ENCODE measurements around the gene NFAM1.
A peak's percentile ranks its signal among the peaks of the same experiment; 100 is the strongest.

The NFAM1 gene

GRCh38 chr22:42358643-42359558 lies 73.3 kb downstream of the NFAM1 start:
- DNase-seq (ENCODE audit: low spot score), result no peak

DNA sequence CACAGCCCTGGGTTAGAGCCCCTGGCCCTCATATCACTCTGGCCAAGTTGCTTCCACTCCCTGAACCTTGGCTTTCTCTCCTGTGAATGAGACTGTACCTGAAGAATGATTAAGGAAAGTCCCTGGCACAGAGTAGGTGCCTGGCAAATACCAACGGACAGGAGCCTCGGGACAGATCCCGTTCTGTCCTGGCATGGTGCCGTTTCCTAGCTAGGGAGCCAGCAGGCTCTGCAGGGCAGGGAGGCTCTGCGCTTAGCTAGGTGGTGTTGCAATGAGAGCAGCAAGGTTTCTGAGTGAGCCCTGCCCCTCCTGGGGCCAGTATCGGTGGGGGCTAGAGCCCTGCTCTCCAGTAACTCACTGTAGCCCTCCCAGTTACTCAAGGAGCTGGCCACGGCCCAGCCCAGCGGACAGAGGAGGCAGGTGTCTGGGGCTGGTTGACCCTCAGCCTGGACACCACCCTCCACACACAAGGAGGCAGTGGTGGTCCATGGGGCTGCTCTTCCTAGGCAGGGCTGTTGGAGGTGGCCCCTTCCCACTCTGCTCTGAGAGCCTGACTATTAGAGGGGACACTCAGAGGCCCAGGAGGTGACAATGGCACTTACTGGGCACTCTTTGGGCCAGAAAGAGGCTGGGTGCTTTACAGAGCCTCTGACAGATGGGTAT lies 74.4 kb downstream of the NFAM1 start:
- DNase-seq (ENCODE audit: low spot score), result no peak

DNA sequence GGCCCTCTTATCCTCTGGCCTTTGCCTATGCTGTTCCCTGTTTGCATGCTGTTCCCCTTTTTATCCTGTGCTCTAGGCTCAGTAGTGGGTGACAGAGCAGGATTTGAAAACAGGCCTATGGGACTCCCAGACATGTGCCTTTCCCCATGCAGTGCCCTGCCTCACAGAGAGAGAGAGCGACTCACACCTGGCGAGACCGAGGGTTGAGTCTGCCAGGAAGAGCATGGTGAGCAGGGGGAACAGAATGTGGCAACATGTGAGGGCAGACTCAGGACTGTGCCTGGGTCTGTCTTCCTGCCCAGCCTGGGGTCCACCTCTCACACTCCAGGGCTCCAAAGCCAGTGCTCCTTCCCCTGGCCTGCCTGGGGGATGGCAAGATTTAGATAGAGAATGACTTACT lies 75.0 kb downstream of the NFAM1 start:
- no peak for DNase-seq (ENCODE audit: low spot score)

DNA sequence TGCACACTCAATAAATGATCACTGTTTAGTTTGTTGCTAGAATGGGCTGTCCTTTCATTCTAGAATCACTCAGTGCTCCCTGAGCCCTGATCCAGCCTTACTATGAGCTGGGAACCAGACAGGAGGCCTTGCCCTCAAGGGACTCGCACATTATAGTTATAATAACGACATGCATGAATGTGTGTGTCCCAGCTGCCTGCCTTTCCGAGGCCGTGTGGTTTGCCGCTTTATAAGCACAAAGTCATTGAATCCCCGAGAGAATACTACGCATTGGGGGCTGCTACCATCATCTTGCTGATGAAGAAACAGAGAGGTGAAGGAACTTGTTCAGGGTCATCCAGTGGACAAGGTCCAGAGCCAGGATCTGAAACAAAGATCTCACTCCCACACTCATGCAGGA lies 75.7 kb downstream of the NFAM1 start:
- no peak for DNase-seq (ENCODE audit: low spot score)

DNA sequence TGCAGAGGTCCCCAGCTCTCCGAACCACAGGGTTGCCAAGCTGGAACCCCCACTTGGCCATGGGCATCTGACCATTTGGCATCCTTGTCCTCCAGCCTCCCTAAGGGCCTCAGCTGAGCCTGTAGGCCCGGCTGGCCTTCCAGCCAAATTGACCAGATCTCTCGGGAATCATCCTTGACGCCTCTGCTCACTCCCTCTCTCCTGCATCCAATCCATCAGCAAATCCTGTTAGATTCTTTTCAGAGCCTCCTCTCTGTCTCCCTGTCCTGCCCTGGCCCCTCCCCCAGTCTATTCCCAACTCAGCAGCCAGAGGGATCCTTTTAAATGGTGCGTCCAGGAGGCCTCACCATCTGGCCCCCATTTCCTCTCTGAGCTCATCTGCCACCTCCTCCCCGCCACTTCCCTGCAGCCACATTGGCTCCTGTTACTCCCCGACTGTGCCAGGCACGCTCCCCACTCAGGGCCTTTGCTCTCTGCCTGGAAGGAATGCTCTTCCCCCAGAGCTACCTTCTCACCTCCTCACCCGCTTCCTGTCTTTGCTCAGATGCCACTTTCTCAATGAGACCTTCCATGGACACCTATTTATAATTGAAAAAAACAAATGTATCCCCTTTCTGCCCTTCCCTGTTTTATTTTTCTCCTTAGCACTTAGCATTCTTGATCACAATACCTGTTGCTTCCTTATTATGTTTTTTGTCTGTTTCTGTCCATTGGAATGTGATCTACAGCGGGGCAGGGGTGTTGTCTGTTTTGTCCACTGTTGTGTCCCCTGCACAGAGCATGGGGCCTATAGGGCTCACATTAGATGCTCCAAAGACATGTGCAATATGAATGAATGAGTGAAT lies 78.1 kb downstream of the NFAM1 start:
- DNase-seq (ENCODE audit: low spot score), result peak; percentile 62

GRCh38 chr22:42350373-42350772 lies 81.8 kb downstream of the NFAM1 start:
- DNase-seq (ENCODE audit: low spot score), result no peak

DNA sequence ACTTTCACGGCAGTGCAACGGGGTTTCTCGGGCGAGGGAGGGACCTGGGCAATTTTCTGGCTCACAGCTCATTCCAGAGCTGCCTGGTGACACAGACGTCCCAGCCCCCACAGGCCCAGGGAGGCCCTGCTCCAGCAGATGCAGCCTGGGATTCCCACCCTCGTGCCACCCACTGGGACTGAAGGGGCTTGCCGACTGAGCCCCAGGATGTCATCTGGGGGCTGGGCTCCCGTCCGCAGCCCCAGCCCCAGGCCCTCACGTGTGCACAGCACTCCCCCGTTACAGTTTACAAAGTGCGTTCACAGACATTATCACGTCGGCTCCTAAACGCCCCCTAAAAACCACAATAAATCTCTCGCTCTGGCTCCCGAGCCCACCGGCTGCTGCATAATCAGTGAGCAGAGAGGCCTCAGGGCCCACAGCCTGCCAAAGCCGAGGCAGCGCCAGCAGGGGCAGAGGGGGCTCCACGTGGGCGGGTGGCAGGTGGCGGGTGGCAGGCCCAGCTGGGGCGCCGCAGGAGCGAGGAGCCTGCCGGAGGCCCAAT lies 84.8 kb downstream of the NFAM1 start:
- no peak for DNase-seq (ENCODE audit: low spot score)

DNA sequence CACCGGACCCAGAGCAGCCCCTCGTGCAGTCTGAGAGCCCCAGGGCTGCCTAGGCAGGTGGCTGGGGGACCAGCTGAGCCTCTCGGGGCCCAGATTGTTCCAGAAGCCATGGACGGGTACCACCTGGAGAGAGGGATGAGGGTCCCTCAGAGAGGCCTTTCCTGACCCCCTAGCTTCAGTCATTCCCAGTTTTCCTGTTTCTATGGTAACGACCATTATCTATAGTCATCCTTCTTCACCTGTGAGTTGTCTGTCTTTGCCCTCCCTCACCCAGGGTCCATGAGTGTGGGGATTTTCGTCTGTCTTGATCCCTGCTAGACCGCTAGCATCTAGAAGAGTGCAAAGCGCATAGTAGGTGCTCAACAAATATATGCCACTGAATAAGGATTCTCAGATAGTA lies 85.5 kb downstream of the NFAM1 start:
- DNase-seq (ENCODE audit: low spot score), result no peak

- no peak for DNase-seq (ENCODE audit: low spot score)
Observed at GRCh38 chr22:42345458-42345857, 86.7 kb downstream of the NFAM1 start.

DNA sequence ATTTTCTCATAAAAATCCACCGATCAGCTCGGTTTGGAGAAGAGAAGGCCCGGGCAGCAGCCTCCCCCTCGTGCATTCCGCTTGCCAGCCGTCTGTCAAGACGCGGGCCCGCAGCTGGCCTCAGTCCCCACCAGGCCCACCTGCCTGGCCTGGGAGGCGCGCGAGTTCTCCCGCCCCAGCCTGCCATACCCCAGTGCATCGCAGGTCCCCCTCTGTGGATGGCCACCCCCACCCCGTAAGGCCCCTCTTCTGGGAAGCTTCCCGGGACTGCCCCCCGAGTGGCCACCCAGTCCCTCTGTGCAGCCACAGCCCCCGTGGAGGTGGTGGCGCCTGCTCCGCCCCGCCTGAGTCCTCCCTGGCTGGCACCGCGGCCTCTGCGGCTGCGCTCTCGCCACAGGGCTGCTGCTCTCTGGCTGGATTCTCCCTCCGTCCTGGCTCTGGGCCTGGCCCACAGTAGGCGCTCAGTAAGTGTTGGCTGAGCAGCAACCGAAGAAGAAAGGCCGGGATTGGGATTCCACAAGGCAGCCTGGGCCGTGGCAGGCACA lies 87.8 kb downstream of the NFAM1 start:
- peak; percentile 71 for DNase-seq (ENCODE audit: low spot score)

GRCh38 chr22:42343531-42344081 lies 88.6 kb downstream of the NFAM1 start:
- DNase-seq (ENCODE audit: low spot score), result peak; percentile 85

GRCh38 chr22:42343121-42343454 lies 89.1 kb downstream of the NFAM1 start:
- no peak for DNase-seq (ENCODE audit: low spot score)

DNA sequence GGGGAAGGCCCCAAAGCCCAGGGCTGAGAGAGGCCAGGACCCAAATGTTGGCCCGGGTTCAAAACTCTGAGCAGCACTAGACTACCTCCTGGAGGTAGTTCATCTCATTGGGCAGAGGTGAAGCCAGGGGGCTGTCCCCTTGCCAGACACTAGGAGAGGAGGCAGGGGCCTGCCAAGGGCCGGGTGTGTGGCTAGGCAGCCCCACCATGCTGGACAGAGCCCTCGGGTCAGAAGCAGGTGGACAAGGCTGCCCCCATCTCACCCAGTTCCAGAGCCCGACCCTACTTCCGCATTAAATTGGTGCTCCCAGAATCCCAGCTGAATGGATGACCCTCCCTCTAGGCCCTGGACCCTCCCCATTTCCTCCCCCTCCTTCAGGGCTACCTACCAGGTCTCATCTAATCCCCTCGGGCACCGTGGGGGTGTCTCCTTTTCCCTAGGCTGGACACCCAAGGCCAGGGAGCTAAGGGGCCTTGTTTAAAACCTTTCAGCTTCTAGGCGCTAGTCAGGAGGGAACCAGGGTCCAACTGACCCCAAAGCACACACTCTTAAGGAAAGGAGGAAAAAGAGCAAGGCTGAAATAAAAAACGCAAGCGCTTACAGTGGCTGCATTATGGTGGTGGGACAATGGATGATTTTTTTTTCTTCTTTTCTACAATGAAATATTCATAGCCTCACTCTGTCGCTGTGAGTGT lies 89.6 kb downstream of the NFAM1 start:
- DNase-seq (ENCODE audit: low spot score), result no peak

- no peak for DNase-seq (ENCODE audit: low spot score)
Observed at GRCh38 chr22:42341779-42342178, 90.4 kb downstream of the NFAM1 start.

GRCh38 chr22:42340829-42341383 lies 91.3 kb downstream of the NFAM1 start:
- peak; percentile 58 for DNase-seq (ENCODE audit: low spot score)

- DNase-seq (ENCODE audit: low spot score), result no peak
Observed at GRCh38 chr22:42340150-42340549, 92.1 kb downstream of the NFAM1 start.

- DNase-seq (ENCODE audit: low spot score), result no peak
Observed at GRCh38 chr22:42338479-42338878, 93.7 kb downstream of the NFAM1 start.

- no peak for DNase-seq (ENCODE audit: low spot score)
Observed at GRCh38 chr22:42337356-42337755, 94.8 kb downstream of the NFAM1 start.

DNA sequence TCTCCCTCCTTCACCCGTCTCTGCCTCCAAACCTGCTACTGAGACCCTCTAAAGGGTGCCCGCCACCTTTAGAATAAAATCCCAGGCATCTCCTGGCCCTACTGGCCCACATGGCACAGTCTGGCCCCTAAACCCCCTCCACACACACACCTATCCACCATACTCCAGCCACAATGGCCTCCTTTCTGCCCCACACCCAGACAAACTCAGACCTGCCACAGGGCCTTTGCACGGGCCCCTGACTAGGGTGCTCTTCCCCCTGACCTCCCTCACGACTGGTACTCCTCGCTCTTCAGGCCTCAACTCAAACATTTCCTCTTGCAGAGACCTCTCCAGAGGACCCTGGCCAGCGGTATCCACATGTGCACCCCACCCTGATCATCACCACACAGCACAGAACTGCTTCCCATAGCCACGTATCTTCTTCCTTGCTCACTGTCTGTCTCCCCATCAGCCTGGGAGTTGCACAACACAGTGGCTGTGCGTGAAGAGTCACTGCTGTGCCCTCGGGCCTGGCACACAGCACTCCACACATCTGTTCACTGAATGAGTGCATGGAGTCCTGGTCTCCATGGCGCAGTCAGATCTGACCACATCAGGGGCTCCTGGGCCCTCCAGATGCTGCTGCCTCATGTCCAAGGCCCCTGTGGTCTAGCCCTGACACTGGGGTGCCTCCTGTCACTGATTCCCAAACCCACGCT lies 95.5 kb downstream of the NFAM1 start:
- DNase-seq (ENCODE audit: low spot score), result no peak

DNA sequence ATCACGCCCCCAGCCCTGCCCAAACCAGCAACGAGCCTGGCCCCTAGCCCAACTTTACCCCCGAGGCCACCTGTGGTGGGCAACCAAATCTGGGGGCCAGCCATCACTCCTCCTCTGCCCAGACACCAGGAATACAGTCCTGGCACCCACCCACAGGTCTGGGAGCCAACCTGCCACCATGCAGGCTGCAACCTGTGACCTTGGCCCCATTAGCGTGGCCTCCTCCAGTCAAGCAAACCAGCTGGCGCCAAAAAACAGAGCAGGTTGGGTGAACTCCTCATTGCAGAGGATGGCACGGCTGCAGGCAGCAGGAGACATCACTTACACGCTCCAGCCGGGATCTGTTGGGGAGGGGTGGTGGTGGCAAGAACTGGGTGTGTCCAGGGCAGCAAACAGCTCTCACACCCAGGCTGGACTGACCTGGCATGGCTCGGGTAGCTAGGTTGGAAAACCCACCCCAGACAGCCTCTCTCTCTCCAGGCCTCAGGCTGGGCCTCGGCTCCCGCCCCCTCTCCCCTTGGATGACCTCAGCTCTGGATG lies 96.3 kb downstream of the NFAM1 start:
- no peak for DNase-seq (ENCODE audit: low spot score)
